Stimulated activated CD8-positive, alpha-beta memory T cell treated with anti-CD3 and anti-CD28 coated beads, Interleukin-7, amount 100 ng/mL, for 48 hours (primary cell): ENCODE results near the gene KCND1.
A peak's percentile ranks its signal among the peaks of the same experiment; 100 is the strongest.

Experiments used
- DNase-seq, 2 donors: peaks; one replicate each; pipeline ENCODE4 v3.0.0-alpha.2; 2020; ENCODE audit warnings: low read depth in 1 of 2; ENCODE audit errors: extremely low read depth in 1 of 2

KCND1 gene

DNA sequence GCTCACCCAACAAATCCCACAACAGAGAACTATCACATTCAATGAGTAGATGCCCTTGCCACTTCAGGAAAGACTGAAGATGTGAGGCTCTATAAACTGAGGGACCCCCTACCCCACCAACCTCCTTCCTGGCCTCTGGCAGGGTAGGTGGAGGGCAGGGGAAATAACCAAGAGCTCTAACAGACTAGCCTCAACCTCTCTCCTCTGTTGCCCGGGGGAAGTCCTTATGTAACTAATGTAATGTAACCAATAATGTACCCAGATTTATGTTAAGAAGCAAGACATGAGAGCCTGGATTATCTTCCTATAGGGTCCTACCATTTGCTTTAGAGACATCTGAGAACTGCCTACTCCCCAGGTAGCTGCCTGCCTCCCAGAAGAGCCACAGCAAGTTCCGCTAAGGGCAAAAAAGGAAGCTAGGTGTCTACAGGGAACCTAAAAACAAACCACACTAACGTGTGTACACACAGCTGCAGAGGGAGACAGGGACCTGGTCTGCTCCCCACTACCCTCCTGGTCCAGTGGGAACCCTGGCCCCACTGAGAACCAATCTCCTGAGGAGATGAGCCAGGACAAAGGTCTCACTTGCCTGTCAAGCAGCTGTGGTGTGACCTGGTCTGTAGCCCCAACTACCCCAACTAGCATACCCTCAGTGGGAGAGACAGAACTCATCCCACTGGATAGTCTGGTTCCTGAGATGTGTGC is 32.0 kb downstream of the KCND1 start:
- no peak for DNase-seq

DNA sequence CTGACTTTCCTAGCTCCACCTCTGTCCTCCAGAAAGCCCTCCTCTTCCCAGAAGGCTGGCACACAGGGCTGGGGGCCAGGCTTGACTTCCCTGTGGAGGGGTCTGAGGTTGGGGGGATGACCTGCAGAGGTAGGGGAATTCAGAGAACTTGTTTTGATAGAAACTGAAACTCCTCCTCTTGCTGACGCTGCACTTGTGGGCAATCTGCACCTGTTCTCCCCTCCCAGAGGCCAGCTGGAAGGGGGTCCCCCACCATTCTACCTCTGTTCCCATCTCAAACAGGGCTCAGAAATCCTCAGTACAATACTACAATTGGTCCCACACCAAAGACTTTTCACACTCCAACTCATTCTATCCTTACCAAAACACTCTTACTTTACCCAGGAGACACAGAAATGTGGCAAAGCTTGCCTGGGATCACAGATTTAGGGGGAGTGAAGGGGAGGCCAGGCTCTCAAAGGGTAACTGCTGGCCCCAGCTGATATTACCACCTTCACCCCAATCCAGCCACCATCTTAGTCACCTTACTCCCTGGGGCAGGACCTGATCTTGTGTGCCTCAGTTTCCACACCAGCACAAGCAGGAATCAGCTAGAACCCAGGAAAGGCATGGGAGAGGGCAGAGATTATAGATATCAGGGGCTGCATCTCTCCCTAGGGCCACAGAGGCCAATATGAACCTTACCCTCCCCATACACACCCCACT is 32.8 kb downstream of the KCND1 start:
- DNase-seq: peak; percentile 62 to 78

DNA sequence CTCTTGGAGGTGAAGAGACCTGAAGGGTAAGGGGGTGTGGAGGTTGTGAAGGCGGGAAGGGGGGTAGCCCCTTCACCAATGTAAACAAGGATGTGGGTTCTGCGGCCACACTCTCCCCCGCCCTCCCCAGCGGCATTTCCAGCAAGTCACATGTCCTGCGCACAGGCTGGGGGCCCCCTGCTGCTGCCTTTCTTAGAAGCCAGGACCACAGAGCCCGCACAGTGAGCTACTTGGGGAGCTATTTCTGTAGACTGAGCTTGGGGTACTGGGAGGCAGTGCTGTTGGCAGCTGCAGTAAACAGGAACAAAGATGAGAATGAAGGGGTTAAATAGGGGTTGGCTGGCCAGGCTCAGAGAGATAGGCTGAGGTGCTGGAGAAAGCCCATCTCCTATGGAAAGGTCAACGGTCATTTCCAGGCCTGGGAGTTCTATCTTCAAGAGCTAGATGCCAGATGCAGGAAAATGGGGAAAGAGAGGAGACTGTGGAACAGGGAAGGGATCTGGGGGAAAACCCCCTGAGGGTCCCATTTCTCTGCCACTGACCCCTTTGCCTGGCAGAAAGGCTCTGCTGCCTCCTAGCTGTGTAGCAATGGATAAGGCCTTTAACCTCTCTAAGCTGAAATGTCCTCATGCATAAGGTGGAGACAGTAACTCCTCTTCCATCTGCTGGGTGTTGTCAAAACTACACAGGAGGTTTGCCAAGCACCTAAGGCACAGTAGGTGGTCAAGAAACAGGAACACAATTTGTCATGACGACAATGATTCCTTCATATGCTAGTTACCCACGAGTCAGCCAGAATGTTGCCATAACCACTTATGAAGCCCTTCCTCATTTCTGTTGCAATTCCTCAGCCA is 34.4 kb downstream of the KCND1 start:
- peak; percentile 86 to 89 for DNase-seq

DNA sequence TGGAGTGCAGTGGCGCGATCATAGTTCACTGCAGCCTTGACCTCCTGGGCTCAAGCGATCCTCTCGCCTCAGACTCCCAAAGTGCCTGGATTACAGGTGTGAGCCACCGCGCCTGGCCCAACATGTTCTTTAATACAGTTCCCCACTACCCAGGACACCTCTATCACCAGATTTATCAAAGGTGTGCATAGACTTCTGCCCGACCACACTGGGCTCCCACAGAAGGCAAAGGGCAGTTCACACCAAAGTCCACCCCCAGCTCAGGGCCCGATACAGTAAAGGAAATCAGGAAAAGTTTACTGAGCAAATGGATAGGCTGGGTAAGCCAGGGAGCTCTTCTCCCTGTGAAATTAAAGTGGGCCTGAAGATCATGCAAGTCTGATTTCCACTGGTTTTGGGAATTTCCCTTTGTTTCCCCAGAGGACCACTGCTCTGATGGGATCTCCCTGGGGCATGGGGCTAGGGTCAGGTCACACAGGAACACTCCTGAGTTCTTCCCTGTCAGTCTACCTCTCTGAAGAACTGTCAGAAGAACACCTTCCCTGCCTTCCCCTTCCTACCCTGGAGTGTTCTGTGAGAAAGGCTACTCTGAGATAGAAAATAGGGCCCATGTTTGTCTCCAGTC is 35.1 kb downstream of the KCND1 start:
- DNase-seq: no peak

DNA sequence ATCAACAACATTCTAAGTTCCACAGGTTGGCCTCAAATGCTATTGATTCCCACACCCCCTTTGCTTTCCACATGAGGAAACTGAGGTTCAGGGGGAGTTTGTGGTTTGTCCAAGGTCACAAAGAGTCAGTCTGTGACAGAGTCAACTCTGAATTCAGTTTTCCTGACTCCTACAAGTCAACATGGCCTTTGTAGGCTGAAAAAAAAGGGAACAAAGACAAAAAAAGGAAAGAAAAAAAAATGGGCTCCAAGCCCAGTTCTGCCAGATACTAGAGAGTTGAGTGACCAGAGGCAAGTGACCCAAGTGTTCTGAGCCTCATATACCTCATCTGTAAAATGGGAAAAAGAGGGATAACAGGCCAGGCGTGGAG is 36.4 kb downstream of the KCND1 start:
- no peak for DNase-seq

DNA sequence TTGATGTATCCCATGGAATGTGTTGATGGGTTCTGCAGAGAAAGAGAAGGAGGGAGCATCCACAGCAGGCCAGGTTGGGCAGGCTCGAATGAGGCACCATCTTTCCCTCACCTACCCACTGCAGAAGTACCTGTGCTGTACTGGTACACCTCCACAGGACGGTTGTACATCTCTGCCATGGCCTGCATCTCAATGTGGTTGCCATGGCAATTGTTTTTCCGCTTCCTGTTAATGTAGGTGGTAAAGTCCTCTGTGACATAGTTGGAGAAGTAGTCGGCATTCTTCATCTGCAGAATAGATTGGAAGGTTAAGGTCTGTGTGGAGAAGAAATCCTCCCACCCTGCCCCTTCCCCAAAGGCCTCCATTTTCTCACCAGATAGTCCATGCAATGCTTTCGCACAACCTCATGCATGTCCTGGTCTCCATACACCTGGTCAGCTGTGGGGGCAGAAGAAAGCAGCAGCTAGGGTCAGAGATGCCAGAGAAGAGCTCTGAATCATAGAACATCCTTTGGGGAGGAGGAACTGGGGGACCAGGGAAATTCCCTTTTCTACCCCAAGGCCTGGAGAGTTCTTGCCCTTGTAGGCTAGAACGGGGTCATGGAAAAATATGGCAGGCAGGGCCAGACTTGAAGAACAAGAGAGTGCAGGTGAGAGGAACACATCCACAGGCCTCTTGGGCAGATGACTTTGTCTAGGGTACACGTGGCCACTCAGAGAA is 36.9 kb downstream of the KCND1 start:
- no peak for DNase-seq

DNA sequence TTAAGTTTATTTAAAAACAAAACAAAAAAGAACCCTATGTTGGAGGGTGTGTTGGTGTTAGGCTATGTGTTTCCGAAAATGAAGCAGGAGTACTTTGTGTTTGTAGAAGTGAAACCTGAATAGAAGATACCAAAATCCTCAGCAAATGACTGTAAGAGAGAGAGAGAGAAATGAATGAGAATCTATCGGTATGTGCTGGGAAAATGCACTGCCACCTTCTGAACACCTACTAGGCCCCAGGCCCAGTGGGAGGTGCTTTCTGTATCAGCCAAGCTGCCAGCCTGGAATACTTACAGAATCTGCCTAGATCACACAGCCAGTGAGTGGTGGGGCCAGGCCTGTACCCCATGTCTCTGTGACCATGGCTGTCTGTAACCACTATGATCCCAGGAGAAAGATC is 37.9 kb downstream of the KCND1 start:
- no peak for DNase-seq

DNA sequence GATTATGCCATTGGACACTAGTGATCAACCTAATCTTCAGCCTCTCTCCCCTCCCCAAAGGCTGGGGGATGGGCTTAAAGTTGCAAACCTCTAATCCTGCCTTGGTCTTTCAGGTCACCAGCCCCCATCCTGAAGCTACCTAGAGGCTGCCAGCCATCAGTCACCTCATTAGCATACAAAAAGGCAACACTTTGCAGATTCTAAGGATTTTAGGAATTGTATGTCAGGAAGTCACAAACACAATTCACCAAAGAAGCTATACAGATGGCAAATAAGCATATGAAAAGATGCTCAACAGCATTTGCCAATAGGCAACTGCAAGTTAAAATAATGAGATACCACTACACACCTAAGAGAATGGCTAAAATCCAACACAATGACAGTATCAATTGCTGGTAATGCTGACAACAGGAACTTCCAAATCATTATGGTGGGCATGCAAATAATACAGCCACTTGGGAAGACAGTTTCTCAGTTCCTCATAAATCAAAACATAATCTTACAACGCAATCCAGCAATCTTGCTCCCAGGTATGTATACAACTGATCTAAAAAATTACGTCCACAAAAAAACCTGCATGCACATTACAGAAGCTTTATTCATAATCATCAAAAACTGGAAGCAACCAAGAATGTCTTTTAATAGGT is 43.8 kb downstream of the KCND1 start:
- DNase-seq: no peak

DNA sequence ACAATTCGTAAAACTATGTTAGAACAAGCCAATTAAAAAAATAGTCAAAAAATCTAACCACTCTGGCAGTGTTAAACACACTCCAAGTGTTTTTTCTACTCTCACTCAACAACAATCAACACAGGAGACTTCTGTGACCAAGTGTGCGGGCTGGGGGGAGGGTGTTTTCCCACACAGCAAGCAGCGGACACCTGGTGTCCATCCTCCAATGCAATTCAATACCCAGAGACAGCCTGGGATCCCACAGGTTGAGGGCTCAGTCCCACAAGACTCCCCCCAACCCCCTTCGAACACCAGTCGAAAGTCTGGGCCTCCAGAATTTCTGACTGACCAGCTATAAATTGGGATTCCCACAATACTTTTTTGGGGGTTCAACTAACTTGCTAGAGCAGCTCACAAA is 44.5 kb downstream of the KCND1 start:
- DNase-seq: no peak

DNA sequence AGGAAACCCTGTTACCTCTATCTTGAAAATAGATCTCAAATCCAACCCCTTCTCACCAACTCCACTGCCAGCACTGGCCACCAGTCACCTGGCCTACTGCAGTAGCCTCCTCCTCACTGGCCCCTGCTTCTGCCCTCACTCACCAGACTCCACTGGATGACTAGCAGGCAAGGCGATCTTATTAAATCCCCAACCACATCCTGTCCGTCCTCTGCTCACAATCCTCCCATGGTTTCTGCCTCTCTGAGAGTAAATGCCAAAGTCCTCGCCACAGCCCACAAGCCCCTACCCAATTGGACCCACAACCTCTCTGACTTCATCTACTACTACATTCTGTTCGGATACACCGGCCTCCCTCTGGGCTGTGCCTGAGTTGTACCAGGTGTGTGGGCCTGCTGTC is 47.4 kb downstream of the KCND1 start:
- DNase-seq: no peak

DNA sequence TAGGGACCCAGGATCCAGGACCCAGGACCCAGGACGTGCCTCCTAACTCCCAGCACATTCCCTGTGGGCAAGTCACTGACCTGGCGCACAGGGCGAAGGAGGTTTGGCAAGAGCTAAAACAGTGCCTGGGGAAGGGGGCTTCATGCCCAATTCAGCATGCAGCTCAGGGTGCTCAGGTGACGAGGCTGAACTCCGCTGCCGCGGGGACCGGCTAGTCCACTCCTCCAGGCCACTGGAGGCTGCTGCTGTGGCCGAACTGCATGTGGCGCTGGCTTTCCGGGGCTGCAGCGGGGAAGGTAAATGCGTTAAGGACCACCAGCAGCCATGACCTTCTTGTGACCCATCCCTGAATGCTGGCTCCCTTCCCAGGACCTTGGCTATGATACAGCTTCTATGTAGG is 47.9 kb downstream of the KCND1 start:
- DNase-seq: no peak

DNA sequence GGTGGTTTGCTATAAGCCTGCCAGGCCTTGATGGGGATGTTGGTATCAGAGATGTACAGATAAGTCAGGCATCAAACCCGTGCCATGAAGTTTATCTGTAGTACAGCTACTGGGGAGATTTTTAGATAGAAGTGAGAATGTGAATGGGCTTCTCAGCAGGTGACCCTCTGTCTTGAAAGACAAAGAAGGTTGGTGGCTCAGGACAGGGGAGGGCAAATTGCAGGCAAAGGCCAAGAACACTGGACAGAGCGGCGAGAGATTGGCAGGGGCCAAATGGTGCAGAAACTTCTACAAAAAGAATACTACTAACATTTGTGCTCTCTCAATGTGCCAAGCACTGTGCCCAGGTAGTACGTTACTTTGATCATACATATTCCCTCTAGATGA is 50.9 kb downstream of the KCND1 start:
- DNase-seq: no peak

DNA sequence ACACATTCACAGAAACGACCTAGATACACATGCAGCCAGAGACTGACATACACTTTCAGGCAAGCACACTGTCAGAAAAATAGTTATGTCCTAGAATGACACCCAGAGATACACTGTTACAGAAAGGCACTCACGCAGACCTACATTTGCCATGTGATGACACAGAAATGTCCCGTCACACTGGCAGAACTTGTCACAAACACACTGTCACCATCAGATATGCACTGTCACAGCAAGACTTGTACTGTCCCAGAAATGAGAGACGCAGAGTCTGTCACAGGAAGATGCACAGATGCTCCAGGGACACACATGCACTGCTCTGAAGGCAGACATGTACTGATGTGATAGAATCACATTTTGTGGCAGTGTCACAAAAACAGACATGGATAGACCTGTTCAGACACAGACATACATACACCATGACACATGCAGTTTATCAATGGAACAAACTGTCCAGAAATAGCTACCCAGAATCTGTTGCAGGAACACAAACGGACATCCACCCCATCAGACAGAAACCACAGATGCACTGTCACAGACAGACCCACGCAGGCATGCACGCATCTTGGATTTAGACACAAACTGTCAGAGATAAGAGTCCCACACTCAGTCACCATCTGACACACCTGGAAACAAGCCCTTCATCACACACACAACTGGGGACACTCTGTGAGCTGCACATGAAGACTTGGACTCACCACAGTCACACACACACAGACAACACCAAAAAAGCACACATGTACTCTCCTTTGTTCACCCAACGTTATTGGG is 51.5 kb downstream of the KCND1 start:
- DNase-seq: no peak

DNA sequence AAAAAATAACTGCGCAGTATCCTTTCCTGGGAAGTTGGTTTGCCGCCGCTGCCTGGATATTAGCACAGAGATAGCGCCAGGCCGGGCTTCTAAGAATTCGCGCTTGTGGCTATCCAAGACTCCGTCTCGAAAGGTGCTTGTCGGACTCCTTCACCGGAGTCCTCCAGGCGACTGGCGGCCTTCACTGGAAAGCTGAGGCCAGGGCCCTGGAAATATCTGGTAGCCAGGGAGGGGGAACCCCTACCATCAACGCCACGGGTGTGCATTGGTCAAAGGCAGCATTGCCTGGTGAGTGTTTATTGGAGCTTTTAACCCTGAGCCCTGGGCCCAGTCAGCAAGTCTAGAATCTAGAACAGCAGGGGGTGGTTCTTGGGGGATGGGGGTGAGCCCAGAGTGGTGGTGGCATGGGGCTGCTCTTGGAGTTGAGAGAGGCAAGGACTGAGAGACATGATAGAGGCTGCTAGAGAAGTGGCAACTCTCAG is 52.2 kb downstream of the KCND1 start:
- no peak for DNase-seq

DNA sequence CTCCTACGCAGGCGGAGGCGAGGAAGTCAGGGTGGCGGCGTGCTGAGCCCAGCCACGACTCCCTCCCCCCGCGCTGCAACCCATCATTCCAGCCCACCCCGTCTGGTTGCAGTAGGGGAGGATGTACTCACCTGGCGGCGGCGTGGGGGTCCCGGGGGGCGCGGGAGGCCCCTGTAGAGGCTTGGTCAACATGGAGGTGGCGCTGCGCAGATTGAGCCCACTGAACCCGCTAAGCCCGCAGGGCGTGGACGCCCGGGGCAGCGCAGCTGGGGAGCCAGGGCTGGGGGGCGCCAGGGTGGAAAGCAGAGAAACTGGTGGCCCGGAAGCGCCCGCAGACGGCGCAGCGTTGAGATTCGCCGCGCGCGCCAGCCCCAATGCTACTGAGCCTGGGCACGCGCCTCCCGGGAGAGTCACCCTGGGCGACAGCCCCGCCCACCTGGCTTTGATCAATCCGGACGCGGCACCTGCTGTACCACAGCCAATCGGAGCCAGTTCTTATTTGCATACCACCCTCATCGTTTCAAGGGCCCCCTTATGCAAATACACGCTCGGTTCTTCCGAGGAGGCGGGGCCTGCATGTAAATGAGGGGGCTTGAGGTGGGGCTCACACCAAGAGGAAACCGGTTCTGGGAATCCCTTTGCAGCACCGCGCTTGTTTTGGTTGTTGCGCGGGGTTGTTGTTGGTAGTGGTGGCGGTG is 52.9 kb downstream of the KCND1 start, which contains the start of gene PIM2:
PIM2 (minus strand) TSS at position 382 of the 698 bp plus-strand sequence; CDS start at position 192, 190 bp downstream.
- peak; percentile 67 to 84 for DNase-seq

DNA sequence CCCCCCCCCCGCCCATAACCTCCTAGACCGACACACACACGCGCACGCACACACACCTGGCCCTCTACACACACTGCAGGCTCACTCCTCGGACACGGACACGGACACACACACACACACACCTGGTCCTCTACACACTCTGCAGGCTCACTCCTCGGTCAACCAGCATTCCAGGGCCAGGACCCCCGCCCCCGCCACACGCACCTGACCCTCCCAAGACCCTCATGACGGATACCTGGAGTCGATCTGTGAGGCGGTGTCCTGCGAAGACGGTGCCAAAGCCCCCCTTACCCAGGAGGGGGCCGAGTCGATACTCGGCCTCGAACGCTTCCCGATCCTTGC is 53.4 kb downstream of the KCND1 start:
- DNase-seq: no peak

DNA sequence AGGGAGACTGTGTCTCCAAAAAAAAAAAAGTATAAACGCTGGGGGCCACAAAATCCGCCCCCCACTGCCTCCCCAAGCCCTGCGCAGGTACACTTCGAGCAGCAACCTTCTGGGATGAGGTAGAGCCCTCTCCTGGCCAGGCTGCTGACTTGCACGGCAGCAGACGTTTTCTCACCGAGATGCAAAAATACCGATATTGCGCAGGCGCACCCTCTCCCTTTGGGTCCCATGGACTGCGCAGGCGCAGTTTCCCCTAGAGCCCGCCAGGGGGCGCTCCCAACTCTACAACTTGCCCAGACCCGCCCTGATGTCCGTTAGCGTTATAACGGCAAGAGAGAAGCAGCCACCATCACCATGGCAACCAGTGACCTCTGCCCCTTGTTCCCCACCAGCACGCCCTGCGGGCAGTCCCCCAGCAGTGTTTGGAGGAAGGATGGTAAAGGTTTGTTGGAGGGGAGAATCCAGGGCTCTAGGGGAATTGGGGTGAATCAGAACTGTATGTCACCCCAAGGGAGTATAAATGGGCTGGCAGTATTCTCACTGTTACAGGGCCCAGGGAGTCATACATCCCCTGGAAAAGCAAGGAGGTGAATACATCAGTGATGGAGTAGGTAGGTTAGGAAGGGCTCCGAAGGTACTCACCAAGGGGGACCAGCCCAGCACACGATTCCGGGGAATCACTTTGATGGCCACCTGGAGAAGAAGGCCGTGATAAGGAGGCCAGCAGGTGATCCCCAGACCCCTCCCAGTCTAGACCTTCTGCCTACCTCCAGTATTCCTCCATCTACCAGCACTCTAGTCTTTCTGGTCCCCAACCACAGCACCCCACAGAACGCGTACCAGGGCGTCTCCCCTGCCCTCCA is 54.3 kb downstream of the KCND1 start:
- peak; percentile 76 to 80 for DNase-seq
